ENCODE data around the gene SEZ6L2.
"Not testable (repeated sequence)": the region's sequence is repeated elsewhere in the genome, so short reads cannot be mapped to it uniquely, and the experiment has no call there.

Gene SEZ6L2

DNA sequence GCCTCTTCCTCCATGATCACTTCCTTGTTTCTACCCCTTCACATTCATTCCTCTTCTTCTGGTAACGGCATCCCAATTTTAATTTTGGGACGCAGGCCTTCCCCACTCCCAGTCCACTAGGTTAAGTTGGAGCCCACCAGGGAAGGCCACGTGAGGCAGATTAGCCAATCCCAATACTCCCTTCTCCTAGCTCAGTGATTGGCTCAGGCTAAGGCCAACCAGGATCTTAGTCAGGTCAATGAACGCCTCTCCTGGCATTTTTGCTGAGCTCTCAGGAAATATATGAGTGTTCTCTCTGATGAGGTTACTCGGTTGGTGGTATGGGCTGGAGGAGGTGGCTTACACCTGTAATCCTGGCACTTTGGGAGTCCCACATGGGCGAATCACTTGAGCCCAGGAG lies 15.4 kb downstream of the SEZ6L2 start:
- DNase-seq (ENCODE audit: insufficient read length, low spot score), result no peak
- TF ChIP-seq POLR2A (IDR thresholded peaks at IDR 0.05; ENCODE audit: low read depth, low read length), result no peak
- no peak for FAIRE-seq

DNA sequence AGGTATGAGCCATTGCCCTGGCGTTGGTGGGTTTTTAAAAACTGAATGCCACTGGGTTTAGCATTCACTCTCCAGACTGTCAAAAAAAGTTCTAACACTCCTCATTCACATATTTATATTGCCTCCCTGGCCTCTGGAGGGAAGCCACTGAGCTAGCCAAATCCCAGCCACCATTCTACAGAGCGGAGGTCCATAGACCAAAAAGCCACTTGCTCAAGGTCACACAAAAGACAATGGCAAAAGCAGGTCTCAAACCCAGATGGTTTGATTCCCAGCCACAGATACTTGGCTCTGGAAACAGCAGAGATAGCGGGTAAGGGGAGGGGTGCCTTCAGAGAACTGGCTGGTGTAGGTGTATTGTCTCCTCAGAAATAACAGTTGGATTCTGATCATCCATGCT lies 18.3 kb downstream of the SEZ6L2 start:
- TF ChIP-seq POLR2A (IDR thresholded peaks at IDR 0.05; ENCODE audit: low read depth, low read length), result no peak
- FAIRE-seq, result no peak
- no peak for DNase-seq (ENCODE audit: insufficient read length, low spot score)

DNA sequence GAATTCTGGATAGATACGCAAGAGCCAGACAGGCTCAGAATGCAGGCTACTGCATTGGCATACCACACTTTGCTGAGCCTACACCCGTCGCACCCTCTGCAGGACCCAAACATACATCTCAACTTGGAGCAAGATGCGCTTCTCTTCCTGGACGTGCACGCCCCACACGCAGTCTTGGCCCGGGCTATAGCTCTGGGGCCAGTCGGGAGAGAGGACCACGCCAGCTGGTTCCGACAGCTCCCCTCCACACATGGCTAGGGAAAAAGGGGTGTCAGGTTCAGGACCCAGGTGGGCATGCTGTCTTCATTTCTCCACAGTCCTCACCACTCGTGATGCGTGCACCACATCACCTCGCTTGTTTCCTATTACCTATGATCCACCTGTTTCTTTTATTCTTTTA lies 21.2 kb downstream of the SEZ6L2 start:
- no peak for FAIRE-seq
- TF ChIP-seq POLR2A (IDR thresholded peaks at IDR 0.05; ENCODE audit: low read depth, low read length), result no peak
- no peak for DNase-seq (ENCODE audit: insufficient read length, low spot score)

- no peak for TF ChIP-seq POLR2A (IDR thresholded peaks at IDR 0.05; ENCODE audit: low read depth, low read length)
- FAIRE-seq, result no peak
- DNase-seq (ENCODE audit: insufficient read length, low spot score), result peak; percentile 56
Measured at GRCh38 chr16:29877266-29877961, 21.9 kb downstream of the SEZ6L2 start.

GRCh38 chr16:29876594-29877249 lies 22.6 kb downstream of the SEZ6L2 start:
- TF ChIP-seq POLR2A (IDR thresholded peaks at IDR 0.05; ENCODE audit: low read depth, low read length), result no peak
- DNase-seq (ENCODE audit: insufficient read length, low spot score) (no peak), FAIRE-seq (no peak)

DNA sequence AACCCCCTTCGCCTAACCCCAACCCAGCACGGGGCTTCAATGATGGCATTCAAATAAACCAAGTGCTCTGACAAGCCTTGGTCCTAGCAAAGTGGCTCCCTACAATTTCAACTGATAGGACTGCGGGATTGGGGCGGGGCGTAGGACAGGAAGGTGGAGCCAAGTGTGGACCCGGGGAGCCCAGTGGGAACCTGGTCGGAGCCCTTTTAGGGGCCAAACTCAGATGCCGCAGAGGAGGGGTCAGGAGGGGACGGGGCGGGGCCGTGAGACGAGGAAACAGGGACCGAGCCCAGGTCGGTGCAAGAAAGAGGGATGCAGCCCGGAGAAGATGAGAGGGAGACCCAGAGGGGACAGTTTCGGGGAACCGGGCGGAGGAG lies 23.1 kb downstream of the SEZ6L2 start:
- no peak for TF ChIP-seq POLR2A (IDR thresholded peaks at IDR 0.05; ENCODE audit: low read depth, low read length)
- FAIRE-seq (no peak), DNase-seq (ENCODE audit: insufficient read length, low spot score) (no peak)

DNA sequence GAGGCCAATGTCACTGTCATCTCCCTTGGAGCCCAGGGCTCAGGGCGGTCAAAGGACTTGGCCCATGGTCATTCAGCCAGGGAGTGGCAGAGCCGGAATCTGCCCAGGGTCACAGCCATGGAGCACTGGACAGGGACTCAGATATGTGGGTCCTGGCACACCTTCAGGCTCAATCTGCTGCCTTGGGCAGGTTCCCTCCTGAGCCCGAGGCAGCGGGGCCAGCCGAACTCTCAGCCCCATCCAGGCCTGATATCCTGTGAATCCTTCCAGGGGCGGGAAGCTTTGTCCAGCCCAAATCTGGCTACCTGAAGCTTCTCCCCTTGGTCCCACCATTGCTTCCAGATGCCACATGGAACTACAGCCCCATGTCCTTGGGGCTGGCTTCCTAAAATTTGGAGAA lies 24.1 kb downstream of the SEZ6L2 start:
- DNase-seq (ENCODE audit: insufficient read length, low spot score), result no peak
- FAIRE-seq, result no peak
- no peak for TF ChIP-seq POLR2A (IDR thresholded peaks at IDR 0.05; ENCODE audit: low read depth, low read length)

DNA sequence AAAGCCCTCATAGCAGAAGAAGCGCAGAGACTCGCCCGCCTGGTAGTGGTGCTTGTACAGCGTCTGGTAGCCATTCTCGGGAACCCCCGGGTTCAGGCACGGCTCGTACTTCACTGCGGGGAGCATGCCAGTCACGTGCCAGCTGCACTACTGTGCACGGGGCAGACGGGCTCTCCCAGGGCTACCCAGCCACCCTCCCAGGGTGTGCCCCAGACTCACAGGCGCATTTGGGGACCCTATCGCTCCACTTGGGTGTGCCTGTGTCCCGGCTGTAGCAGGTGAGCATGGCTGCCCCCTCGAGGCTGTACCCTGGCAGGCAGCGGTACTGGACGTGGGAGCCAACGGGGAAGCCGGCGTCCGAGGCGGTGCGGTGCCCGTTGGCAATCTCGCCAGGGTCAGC lies 26.0 kb downstream of the SEZ6L2 start:
- no peak for TF ChIP-seq POLR2A (IDR thresholded peaks at IDR 0.05; ENCODE audit: low read depth, low read length)

GRCh38 chr16:29871822-29872546 lies 27.4 kb downstream of the SEZ6L2 start:
- no peak for FAIRE-seq
- TF ChIP-seq POLR2A (IDR thresholded peaks at IDR 0.05; ENCODE audit: low read depth, low read length), result no peak
- DNase-seq (ENCODE audit: insufficient read length, low spot score), result no peak

More for the DNA sequence above, 26.0 kb downstream of the SEZ6L2 start:
- DNase-seq (ENCODE audit: insufficient read length, low spot score) (no peak), FAIRE-seq (no peak)

- not testable (repeated sequence) for FAIRE-seq; DNase-seq (ENCODE audit: insufficient read length, low spot score)
Measured at GRCh38 chr16:29869067-29869466, 30.3 kb downstream of the SEZ6L2 start.

GRCh38 chr16:29868396-29869009 lies 30.8 kb downstream of the SEZ6L2 start:
- FAIRE-seq (no peak), DNase-seq (ENCODE audit: insufficient read length, low spot score) (peak; percentile 29)
- no peak for TF ChIP-seq POLR2A (IDR thresholded peaks at IDR 0.05; ENCODE audit: low read depth, low read length)

GRCh38 chr16:29864205-29864604 lies 35.1 kb downstream of the SEZ6L2 start:
- no peak for TF ChIP-seq POLR2A (IDR thresholded peaks at IDR 0.05; ENCODE audit: low read depth, low read length)
- no peak for FAIRE-seq
- no peak for DNase-seq (ENCODE audit: insufficient read length, low spot score)

DNA sequence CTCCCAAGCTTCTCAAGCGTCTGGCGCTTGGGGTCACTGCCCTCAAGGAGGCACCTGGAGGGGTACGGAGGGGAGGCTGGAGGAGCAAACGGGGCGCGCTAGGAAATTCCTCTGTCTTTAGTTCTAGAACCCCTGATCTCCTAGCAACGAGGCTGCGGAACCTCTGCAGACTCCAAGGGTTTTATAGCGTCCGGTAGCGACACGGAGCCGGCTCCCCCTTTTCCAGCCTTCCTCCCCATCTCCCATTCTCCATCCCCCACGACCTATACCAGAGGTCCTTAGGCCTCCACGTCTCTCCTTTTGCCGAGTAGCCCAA lies 35.7 kb downstream of the SEZ6L2 start:
- DNase-seq (ENCODE audit: insufficient read length, low spot score) (no peak), FAIRE-seq (no peak)
- no peak for TF ChIP-seq POLR2A (IDR thresholded peaks at IDR 0.05; ENCODE audit: low read depth, low read length)

GRCh38 chr16:29862884-29863668 lies 36.3 kb downstream of the SEZ6L2 start, which contains the start of gene CDIPT:
CDIPT (minus strand) TSS chr16:29863226; CDS start chr16:29862857, 369 bp downstream.
- TF ChIP-seq POLR2A (IDR thresholded peaks at IDR 0.05; ENCODE audit: low read depth, low read length), result peak; percentile 45
- FAIRE-seq (peak; percentile 23), DNase-seq (ENCODE audit: insufficient read length, low spot score) (peak; percentile 77)

All from H54 (cell line).